ENCODE data around the gene KCNG2.

KCNG2 gene

DNA sequence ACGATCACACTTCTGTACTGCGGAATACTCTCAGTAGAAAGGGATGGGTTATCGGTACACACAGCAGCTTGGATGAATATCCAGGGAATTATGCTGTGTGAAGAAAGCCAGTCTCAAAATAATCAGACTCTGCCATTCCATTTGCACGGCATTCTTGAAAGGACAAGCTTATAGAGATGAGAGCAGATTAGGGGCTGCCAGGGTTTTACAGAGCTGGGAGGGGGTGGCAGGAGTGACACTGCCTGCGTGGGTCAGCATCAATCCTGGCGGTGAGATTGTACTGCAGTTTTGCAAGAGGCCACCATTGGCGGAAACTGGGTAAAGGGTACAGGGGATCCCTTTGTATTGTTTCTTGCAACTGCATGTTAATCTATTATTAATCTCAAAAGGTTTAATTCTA is 16.6 kb downstream of the KCNG2 start:
- no peak for DNase-seq (ENCODE audit: low read depth)
- no peak overlapping the region for H3K4me3 ChIP-seq (ENCODE audit: low read depth, low read length)

DNA sequence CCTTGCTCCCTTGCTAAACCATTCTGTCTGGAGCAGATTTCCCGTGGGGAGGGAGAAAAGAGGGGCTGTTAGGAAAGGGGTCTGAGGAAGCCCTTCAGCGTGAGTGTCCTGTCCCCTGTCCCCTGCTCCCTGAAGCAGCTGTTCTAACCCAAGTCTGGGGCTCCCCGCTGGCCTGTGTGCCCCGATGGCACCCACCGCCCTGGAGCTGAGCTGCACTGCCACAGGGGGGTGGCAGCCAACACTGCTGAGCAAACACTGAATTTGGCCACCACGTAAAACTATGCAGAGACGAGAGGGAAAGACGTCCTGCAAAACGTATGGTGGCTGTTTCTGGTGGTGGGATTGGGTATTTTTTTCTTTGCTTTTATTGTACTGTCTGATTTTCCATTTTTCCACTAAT is 17.9 kb downstream of the KCNG2 start:
- no peak overlapping the region for H3K4me3 ChIP-seq (ENCODE audit: low read depth, low read length)
- DNase-seq (ENCODE audit: low read depth), result no peak

DNA sequence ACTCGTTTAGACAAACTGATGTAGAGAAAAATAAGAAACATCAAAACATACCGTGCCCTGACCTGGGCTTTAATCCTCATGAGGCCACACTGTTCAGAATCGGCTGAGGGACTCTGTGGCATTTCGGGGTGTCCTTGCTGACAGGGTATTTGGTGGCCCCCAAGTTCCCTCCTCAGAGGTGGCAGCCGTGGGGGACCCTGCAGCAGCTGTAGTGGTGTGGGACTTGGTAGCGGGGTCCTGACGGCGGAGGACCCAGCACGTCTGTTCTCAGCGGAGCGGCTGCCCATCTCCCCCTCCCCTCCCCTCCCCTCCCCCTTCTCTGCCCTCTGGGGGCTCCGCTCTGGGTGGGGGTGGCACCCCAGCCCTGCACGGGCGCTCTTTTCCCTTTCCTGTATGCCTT is 18.4 kb downstream of the KCNG2 start:
- H3K4me3 ChIP-seq (ENCODE audit: low read depth, low read length), result no peak overlapping the region
- no peak for DNase-seq (ENCODE audit: low read depth)

DNA sequence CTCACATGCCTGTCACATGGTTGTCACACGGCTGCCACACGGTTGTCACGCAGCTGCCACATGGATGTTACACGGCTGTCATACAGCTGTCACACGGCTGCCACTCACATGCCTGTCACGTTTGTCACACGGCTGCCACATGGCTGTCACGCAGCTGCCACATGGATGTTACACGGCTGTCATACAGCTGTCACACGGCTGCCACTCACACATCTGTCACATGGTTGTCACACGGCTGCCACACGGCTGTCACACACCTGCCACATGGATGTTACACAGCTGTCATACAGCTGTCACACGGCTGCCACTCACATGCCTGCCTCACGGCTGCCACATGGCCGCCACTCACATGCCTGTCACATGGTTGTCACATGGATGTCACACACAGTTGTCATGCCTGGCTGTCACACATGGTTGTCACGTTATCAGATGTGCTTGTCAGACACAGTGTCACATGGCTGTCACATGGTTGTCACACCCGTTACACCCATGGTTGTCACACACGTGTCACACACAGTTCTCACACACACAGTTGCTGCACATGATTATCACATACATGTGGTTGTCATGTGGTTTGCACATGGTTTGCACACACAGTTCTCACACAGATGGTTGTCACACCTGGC is 19.4 kb downstream of the KCNG2 start:
- DNase-seq (ENCODE audit: low read depth), result no peak
- H3K4me3 ChIP-seq (ENCODE audit: low read depth, low read length), result no peak overlapping the region

DNA sequence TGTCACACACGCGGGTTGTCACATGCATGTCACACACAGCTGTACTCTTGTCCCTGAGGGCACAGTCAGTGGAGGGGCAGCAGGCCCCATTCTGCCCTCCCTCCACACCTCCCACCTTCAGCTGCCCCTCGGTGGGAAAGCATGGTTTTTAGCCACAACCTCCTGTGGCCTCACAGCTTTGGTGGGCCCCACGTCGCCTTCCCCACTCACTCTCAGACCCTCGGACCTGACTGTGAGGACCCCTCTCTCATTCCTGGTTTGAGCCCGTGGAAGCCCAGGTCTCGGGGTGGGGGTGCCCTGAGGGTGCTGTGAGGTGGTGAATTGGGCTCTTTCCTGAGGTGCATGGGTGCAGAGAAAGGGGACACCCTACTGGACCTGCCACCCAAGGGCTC is 19.9 kb downstream of the KCNG2 start:
- H3K4me3 ChIP-seq (ENCODE audit: low read depth, low read length), result no peak overlapping the region
- no peak for DNase-seq (ENCODE audit: low read depth)

DNA sequence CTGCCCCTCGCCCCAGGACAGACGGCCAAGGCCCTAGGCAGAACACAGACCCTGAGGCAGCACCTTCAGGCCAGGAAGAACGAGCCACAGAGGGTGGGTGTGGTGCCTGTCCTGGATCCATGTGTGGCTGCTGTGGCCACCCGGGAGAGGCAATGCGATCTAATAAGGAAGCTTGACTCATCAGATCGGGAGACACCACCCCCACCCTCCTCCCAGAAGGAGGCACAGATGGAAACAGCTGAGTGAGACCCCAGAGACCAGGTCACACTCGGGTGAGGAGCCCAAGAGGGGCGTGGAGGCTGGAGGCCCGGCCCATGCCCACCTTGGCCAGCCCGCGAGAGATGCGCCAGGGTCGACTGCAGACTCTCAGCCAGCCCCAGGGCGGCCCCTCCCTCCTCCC is 20.3 kb downstream of the KCNG2 start:
- no peak for DNase-seq (ENCODE audit: low read depth)
- H3K4me3 ChIP-seq (ENCODE audit: low read depth, low read length), result no peak overlapping the region

DNA sequence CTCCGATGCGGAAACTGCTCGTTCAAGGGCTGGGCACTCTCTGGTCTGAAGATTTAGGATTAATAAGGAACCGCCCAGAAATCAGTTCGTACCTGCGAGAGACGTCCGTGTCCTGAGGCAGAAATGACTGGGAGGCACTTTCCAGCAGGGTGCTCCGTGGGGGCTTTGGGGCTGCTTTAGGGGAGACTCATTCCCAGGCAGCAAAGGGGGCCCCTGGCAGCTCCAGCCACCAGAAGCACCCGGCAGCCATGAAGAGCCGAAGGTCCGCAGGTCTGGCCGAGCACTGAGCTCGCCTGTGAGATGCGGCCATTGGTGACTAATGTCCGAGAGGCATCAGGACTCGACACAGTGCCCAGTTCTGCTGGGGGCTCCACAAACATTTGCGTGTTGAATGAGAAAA is 20.9 kb downstream of the KCNG2 start:
- DNase-seq (ENCODE audit: low read depth), result no peak
- no peak overlapping the region for H3K4me3 ChIP-seq (ENCODE audit: low read depth, low read length)

DNA sequence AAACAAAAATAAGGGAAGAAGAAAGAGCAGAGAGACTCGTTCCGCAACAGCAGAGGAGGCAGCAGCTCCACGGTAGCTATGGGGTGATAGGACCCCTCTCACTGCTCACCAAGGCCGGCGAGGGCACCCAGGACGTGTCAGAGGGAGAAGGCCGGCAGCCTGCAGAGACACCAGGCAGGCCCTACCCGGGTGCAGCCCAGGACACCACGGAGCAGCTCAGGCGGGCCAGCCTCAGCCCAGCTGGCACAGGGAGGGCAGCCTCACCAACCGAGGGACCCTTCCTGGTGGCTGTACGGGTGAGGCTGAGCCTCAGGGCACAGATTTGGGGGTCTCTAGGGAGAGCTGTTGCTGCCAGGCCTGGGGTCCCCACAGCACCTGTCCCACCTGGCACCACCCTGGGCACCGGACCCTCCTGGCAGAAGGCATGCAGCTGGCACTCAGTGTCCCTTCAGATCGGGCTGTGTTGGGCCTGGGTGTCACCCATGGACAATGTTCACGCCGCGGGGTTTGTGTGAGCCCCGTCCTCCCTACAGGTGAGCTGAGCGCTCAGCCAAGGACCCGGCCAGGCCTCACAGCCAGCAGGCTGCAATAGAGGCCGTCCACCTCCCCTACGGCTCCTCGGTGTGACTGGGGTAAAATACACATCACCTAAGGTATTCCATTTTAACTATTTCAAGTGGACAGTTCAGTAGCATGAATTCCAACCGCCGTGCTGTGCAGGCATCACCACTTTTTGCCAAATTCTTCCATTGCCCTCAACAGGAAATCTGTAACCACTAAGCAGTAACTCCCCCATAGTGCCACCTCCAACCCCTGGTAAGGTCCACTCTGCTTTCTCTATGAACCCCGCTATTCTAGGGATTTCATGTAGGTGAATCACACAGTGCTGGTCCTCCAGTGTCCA is 21.6 kb downstream of the KCNG2 start:
- H3K4me3 ChIP-seq (ENCODE audit: low read depth, low read length), result no peak overlapping the region
- no peak for DNase-seq (ENCODE audit: low read depth)

DNA sequence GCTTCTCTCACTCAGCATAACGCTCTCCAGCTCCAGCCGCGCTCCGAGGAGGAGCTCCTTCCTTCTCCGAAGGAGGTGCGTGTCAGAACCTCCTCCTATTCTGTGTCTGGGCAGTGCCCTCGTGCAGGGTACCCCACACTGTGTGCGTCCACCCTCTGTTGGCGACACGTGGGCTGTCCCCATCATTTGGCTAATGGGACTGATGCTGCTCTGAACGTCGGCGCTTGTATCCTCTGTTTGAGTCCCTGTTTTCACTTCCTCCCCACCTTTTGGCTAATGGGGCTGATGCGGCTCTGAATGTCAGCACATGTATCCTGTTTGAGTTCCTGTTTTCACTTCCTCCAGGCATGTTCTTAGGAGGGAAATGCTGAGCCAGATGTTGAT is 22.2 kb downstream of the KCNG2 start:
- DNase-seq (ENCODE audit: low read depth), result no peak
- no peak overlapping the region for H3K4me3 ChIP-seq (ENCODE audit: low read depth, low read length)

DNA sequence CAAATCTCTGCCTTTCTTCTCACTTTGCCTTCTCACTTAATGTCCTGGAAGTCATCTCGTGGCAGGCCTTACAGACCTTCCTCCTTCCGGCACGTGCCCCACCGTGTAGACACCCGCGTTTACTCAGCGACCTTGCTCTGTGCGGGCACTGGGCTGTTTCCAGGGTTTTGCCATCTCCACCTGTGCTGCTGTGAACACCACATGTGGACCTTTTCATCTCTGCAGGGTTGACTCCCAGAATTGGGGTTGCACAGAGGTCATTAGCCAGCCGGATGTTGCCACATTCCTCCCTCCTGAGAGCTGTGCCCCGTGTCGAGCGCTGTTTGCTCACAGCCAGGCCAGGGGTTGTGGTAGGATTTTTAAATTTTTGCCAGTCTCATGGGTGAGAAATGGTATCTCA is 25.4 kb downstream of the KCNG2 start:
- H3K4me3 ChIP-seq (ENCODE audit: low read depth, low read length), result no peak overlapping the region
- no peak for DNase-seq (ENCODE audit: low read depth)

DNA sequence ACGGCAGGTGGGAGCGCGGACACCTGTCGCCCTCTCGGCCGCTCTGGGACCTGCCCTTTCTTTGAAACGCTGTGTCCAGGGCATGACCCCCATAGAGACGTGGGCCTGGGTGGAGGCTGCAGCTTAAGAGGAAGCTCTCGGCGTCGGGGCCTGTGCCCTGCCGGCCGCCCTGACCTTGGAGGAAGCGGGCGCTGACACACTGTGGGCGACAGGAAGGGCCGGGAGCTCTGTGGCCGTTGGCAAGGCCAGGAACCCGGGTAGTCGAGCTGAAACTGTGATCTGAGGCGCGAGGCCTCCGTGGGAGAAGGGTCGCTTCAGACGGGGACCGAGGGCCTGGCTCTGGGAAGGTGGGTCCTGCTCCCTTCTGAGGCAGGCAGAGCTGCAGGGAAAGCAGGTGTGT is 28.2 kb downstream of the KCNG2 start:
- no peak for DNase-seq (ENCODE audit: low read depth)
- H3K4me3 ChIP-seq (ENCODE audit: low read depth, low read length), result no peak overlapping the region

DNA sequence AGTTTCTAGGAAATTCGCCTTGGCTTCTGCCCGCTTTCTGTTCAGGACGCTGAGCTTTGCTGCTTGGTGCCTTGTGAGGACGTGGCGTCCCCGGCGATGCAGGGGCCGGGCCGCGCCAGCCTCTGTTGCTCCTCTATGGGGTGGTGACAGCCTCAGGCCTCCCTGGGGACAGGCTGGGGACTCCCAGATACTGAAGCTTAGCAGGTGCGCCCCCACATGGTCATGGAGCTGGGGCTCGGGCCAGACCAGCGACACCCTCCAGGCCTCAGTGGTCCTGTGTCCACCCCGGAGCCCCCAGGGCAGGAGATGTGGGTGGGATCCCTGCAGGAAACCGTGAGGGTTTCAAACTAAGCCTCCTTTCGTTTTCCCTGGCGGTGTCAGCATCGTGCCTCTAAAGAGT is 29.2 kb downstream of the KCNG2 start:
- no peak for DNase-seq (ENCODE audit: low read depth)
- no peak overlapping the region for H3K4me3 ChIP-seq (ENCODE audit: low read depth, low read length)

DNA sequence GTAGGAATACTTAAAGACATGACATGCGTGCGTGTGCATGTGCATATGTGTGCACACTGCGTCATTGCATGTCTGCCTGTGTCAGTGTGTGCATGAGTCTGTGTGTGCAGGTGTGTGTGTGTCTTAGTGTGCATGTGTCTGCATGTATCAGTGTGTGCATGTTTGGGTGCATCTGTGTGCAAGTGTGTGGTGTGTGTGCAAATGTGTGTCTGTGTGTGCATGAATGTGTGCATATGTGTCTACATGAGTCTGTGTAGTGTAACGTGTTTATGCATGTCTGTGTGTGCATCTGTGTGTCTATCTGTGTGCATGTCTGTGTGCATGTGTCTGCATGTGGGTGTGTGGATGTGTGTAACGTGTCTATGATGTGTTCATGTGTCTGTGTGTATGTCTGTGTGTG is 30.5 kb downstream of the KCNG2 start:
- DNase-seq (ENCODE audit: low read depth), result no peak

DNA sequence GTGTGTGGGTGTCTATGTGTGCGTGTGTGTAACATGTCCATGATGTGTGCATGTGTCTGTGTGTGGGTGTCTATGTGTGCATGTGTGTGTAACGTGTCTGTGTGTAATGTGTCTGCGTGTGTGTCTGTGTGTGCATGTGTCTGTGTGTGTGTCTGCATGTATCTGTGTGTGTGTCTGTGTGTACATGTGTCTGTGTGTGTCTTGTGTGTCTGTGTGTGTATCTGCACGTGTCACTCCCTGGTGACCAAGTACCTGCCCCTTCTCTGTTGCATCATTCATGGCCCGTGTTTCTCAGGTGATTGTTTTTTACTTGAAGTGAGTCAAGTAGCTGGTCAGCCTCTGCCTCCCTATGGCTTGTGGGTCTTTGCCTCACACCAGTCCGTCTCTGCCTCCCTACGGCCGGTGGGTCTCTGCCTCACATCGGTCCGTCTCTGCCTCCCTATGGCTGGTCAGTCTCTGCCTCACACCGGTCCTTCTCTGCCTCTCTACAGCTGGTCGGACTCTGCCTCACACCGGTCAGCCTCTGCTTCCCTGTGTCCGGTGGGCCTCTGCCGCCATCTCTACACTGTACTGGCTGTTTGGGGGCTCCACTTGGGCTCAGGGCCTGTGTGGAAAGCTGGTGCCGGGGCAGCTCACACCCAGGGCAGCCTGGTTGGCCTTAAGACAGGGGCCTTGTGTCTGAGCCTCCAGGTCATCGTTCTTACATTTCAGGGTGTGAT is 31.6 kb downstream of the KCNG2 start:
- DNase-seq (ENCODE audit: low read depth), result no peak
- H3K4me3 ChIP-seq (ENCODE audit: low read depth, low read length), result no peak overlapping the region

More for the DNA sequence above, 30.5 kb downstream of the KCNG2 start:
- no peak overlapping the region for H3K4me3 ChIP-seq (ENCODE audit: low read depth, low read length)

DNA sequence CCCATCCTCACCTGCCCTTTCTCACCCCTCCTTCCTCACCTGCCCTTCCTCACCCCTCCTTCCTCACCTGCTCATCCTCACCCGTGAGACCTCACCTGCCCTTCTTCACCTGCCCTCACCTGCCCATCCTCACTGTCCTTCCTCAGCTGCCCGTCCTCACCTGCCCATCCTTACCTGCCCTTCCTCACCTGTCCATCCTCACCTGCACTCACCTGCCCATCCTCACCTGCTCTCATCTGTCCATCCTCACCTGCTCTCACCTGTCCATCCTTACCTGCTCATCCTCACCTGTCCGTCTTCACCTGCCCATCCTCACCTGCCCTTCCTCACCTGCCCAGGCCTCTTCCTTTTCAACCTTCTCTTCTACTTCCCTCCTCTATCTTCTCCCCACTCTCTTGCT is 34.4 kb downstream of the KCNG2 start:
- no peak overlapping the region for H3K4me3 ChIP-seq (ENCODE audit: low read depth, low read length)
- no peak for DNase-seq (ENCODE audit: low read depth)

DNA sequence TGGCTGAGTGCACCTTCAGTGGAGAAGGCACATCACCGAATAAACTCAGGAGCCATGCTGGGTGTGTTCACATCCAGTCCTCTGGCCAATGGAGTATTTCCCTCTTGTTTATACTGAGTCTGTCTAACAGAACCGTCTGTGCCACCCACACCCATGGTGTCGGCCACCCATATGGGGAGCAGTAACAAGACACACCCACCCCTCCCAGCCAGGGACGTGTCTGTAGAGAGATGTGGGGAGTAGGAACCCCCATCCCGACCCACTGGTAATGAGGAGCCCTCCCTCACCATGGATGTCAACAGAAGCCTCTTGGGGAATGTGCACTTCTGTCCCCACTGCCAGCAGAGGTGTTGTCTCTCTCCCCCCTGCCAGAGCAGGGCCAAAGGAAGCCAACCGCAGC is 37.1 kb downstream of the KCNG2 start:
- no peak for DNase-seq (ENCODE audit: low read depth)
- H3K4me3 ChIP-seq (ENCODE audit: low read depth, low read length), result no peak overlapping the region

DNA sequence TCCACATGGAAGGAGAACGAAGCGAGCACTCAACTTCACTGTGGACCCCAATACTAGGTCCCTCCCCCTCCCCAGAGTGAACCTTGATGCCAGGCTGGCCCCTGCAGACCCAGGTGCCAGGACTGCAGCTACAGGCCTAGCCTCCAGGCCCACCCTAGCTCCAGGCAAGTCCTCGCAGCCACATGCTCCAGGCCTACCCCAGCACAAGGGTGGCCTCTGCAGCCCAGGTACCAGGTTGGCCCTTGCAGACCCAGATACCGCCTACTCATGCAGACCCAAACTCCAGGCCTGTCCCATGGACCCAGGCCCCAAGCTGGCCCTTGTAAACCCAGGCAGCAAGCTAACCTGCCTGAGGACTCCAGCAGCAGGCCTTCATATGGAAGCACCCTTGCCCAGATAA is 44.2 kb downstream of the KCNG2 start:
- no peak for DNase-seq (ENCODE audit: low read depth)
- H3K4me3 ChIP-seq (ENCODE audit: low read depth, low read length), result no peak overlapping the region

DNA sequence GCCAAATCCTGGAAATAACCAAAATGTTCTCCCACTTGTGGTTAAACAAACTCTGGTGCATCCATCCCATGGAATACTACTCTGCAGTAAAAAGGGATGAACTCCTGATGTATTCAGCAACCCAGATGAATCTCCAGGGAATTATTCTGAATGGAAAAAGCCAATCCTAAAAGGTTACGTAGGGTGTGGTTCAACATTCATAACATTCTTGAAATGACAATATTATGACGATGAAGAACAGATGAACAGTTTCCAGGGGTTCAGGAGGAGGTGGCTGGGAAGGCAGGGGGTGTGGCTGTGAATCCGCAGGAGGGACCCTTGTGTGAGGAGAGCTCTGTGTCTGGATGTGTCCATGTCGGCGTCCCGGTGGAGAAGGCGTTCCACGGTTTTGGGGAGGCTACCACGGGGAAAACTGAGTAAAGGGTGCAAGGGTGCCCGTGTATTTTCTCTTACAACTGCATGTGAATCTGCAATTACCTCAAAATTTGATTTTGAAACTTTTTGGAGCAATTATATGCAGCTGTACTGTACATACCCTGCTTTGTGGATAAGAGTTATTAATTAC is 47.3 kb downstream of the KCNG2 start:
- no peak overlapping the region for H3K4me3 ChIP-seq (ENCODE audit: low read depth, low read length)
- no peak for DNase-seq (ENCODE audit: low read depth)

DNA sequence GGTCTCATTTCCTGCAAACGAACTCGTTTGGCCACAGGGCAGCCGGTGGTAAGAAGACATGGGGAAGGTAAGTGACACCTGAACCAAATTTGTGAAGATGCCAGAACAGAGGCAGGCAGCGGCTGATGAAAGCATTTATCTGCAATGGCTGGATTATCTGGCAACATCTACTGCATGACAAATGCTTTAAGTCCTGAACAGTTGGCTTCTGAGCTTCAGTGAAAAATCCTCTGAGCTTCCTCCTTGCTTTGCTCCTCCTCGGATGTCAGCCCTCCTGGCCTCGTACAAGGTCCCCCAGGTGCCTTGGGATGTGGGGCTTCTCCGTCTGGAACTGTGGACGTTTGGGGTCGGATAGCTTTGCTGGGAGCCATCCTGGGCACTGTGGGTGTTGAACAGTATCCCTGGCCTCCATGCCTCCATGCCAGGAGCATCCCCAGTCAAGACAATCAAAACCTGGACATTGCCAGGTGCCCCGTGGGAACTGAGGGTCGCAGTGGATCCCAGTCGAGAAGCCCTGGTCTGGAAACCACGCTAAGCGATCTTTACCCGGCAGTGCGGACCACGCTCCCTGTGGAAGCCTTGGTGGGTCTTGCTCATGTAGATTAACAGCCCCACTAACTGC is 49.3 kb downstream of the KCNG2 start:
- no peak for DNase-seq (ENCODE audit: low read depth)
- H3K4me3 ChIP-seq (ENCODE audit: low read depth, low read length), result no peak overlapping the region
